GM18861 (cell line): ENCODE data around the gene MRPS5.
"Not testable (repeated sequence)": the region's sequence is repeated elsewhere in the genome, so short reads cannot be mapped to it uniquely, and the experiment has no call there.

Experiments
- ATAC-seq: cut with Tn5 transposase; IDR thresholded peaks from one replicate; pipeline ENCODE4 v1.9.1; 2021; ENCODE audit not compliant: unreplicated experiment

MRPS5 gene

DNA sequence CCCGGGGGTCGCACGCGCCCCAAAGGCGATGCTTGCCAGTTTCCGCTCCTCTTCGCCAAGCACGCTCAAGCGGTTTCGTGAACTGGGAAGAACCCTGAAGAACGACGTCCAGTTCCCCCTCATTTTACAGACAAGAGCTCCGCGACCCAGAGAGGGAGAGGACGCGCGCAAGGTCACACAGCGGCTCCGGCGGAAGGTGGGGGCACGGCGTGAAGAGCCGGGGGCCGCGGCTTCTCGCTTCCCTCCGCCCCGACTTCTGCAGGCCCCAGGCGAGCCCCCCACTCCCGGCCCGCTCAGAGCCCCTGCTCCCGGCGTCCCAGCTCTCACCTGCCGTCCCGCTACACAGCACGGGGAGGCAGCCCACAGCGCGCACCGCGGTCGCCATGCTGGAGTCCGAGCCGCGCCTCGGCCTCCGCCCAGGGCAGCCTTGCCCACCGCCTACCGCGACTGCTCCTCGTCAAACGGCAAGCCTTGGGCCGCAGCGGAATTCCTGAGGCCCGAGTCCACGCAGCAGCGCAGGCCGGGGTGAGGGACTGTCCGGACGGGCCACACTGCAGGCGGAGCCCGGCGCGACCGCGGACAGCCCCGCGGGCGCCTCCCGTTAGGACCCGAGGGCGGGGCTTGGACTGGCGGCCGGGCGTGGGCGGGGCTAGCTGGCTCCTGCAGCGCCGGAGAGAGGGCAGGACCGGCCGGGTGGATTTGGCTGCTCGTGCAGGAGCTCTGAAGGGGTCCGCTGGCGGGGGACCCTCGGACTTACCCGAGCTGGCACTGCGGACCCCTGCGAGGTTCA lies at the start of gene MRPS5:
TSS of gene MRPS5 (minus strand) at position 402 of the 790 bp plus-strand sequence. CDS start at position 385, 17 bp downstream.
- peak; percentile 91 for ATAC-seq

DNA sequence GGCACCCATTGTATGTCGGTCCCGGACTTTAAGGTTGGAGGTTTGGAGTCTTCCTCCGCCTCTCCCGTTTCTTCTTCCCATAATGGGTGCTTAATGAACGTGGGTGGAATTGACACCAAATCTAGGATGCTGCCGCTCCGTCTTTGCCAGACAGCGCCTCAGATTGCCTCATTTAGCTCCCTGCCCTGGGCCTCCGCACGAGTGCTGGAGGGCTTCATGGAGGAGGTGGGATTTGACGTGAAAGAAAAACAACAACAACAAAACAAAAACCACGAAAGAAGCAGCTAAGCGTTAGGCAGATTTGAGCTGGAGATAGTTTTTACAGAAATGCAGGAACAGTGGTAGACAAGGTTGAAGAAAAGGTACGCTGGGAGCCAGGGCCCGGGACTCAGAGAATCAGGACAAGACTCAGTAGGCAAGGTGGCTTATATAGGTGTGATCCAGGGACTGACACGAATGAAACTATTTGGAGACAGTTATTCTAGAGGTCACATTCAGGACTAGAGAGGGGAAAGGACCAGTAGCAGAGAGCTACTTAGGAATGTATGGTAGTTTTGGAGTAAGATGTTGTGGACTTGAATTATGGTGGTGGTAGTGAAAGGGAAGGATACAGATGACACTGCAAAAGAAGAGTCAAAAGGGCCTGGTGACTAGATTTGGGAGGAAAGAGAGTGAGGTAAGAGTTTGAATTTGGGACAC lies 44.6 kb upstream of the MRPS5 start:
- no peak for ATAC-seq

DNA sequence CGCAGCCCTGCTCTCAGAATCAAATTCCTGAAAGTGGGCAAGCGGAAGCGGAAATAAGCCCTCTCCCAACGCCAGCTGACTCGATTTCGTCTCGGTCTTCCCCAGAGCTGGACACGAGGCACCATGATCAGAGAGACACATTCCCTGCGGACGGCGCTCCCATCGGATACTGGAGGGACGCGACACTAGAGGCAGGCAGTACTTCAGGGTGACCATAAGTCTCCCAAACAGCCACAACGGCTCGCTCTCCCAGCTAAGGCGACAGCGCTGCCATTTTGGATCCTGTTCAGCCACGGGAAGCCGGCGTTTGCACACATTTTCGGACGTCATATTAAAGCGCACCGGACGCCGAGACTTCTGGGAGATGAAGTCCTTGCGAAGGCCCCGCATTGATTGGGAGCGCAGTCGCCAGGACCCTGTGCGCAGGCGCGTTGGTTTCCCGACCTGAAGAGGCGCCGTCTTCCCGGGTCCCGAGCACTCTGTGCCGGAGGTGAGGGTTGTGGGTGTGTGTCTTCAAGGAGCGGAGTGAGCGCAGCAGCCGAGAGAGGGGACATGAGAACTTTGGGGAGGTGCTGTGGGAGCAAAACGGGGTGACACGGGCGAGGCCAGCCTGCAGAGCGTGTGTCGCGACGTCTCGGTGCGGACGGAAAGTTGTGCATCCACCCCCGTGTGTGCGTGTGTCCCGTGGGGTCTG lies 43.9 kb upstream of the MRPS5 start, which contains the start of gene ZNF2:
TSS of gene ZNF2 (plus strand) at position 439 of the 694 bp plus-strand sequence. CDS start 10,418 bp downstream, outside the sequence.
- ATAC-seq = peak; percentile 88

DNA sequence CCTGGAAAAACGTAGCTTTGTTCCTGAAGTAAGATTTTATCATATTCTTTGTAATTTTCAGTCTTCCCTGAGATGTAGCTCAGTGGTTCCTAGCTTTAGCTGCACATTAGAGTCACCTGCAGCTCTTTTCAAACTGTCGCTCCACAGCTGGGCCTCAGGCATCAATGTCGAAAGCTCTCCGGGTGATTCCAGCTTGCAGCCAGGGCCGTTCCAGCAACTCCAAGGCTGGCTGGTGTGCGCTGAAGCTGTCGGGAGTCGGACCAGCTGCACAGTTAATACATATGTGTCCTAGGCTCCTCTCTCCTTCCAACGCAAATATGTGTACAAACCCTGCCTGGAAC lies 43.4 kb upstream of the MRPS5 start:
- no peak for ATAC-seq

DNA sequence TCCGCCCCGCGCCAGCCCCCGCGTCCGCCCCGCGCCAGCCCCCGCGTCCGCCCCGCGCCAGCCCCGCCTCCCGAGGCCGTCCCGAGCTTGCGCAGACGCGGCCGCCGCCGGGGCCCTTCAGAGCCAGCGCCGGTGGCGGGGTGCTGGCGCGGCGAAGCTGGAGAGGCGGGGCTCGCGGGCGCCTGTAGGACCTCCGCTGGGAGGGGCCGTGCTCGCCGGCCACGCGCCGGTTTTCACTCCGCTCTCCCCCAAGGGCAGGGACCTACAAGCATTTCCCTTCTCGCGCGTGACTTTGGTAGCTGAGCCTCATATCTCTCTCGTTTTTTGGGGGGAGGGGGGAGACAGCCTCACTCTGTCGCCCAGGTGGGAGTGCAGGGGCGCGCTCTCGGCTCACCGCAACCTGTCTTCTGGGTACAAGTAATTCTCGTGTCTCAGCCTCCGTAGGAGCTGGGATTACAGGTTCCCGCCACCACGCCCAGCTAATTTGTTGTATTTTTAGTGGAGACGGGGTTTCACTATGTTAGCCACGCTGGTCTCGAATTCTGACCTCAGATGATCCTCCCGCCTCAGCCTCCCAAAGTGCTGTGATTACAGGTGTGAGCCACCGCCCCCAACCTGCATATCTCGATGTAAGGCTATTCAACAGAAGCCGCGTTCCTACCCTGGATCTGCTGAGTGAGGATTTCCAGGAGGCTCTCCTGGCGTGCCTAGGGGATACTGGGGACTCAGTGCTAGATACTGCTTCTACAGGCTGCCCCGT lies 38.3 kb upstream of the MRPS5 start, which contains the start of gene ZNF514:
TSS of gene ZNF514 (minus strand) at position 159 of the 760 bp plus-strand sequence. CDS start 6,595 bp downstream, outside the sequence.
- peak; percentile 84 for ATAC-seq

DNA sequence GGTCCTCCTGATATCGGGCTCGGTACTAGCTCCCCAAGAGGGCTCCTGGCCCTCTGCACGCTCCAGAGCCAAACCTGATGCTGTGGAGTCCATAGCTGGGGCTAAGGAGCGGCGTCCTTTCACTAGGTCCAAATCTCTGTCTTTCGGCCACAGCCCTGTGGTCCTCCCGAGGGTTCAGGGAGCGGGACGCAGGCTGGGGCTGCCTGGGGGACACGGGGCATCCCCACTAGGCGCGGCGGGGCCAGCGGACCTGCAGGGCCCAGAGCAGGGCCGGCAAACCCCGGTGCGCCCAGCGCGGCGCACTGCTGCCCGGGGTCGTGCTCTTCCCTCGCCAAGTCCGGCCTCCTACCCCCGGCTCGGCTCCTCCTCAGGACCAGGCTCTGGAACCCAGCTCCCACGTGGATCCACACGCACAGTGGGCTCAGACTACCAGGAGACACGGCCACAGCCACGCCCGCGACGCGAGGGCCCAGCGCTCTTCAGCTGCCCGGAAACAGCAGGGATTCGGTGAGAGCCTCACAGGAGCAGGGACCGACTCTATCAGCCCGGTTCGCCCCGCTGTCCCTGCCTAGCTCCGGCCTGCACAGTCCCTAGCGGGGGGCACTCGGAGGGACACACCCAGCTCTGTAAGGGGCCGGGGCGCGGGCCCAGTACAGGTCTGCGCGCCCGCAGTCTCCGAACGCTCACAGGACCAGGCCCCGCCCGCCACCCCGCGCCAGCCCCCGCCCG lies 37.4 kb upstream of the MRPS5 start:
- ATAC-seq = peak; percentile 6

DNA sequence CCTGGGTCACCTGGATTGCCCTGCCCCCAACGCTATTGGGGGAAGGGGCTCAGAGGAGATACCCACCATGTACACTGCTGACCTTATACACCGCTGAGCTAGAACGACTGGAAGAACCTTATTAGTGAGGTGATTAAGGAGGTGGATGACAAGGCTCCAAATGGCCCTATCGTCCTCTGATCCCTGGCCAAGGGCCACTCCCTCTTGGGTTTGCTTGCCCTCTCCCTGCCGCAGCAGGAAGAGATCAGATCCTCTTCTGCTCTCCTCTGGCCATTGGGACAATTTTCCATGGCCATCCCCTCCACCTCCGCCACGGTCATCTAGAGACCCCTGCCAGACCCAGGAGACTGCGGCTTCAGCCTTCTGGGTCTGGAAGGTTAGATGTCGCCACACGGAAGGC lies 36.8 kb upstream of the MRPS5 start:
- no peak for ATAC-seq

DNA sequence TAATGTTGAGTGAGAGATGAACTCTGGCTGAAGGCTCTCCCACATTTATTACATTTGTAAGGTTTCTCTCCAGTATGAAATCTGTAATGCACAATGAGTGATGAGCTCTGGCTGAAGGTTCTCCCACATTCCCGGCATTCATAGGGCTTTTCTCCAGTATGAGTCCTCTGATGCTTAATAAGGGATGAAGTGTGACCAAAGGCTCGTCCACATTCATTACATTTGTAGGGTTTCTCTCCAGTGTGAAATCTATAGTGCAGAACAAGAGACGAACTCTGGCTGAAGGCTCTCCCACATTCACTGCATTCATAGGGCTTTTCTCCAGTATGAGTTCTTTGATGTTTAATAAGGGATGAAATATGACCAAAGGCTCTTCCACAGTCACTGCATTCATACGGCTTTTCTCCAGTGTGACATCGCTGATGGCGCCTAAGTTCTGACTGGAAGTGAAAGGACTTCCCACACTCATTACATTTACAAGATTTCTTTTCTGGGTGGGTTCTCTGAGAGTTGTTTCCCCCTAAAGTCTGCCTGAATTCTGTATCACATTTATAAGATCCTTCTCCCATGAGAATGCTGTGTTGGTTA lies 27.9 kb upstream of the MRPS5 start:
- no peak for ATAC-seq

DNA sequence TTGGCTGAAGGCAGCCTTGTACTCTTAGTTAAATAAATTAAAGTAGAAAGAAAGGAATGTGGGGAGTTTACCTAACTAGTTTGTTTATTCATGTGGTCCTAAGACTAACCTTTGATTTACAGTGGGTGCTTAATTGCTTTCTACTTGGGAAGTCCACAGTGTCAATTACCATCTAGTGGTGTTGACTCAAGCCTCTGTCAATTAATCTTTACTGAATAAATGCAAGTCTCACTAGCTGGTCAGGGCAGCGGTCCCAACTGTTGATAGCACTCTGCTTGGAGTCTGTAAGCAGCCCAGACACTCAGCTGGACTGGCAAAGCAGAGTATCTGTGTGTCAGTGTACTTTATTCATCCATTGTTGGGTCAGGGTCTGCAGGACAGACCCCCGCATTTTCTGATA lies 22.2 kb upstream of the MRPS5 start:
- no peak for ATAC-seq

DNA sequence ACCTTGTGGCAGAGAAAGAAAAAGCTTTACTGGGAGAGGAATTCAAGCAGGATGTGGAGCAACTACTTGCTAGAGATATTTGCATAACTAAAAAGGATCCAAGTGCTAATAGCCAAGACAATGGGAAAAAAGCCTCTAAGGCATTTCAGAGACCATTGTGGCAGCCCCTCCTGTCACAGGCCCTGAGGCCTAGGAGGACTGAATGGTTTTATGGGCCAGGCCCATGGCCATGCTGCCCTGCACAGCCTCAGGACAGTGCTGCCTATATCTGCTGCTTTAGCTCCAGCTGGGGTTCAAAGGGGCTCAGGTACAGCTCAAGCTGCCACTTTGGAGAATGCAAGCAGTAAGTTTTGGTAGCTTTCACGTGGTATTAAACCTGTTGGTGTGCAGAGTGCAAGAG lies 17.1 kb upstream of the MRPS5 start:
- no peak for ATAC-seq

DNA sequence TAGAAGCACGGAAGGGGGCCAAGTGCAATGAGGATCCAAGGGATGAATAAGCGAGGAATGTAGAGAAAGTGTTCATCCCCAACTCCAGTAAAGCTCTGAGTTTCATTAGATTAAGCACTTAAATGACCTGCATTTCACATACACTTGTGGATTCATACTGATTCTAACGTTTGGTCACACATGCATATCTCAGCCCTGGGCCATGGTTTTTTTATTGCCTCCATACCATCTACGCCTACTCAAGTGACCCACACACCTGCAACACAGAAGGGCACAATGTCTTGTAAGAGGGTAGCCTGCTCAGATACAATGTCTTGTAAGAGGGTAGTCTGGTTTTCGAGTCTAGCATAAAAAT lies 566 bp upstream of the MRPS5 start:
- no peak for ATAC-seq

DNA sequence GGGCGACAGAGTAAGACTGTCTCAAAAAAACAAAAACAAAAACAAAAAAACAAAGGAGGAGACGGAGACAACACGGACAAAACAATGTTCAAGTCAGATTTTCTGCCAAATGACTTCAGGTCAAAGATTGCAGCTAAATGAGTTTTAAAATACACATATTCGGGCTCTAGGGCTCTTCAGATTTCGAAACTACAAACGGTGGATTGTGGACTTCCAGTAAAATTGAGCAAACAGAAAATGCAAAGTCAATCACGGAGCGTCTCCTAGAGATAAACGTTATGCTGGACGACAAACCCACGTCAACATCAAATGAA lies 558 bp downstream of the MRPS5 start:
- no peak for ATAC-seq

DNA sequence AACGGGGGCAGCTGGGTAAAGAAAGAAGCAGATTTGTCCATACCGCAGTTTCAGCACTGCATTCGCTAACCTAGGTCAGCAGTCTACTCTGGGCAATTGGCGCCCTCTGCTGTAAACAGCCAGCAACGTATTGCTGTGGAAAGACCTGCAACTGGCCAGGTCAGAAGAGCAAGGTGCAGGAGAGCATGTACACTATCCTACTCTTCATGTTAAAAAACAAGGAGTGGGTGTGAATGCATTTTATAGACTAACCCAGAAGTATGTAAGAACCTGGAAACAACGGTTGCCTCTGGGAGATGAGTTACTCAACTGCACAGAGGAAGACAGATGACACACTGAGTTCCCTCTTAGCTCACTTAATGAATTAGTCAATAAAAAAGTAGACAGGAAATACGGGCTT lies 6.2 kb downstream of the MRPS5 start:
- peak; percentile 97 for ATAC-seq

DNA sequence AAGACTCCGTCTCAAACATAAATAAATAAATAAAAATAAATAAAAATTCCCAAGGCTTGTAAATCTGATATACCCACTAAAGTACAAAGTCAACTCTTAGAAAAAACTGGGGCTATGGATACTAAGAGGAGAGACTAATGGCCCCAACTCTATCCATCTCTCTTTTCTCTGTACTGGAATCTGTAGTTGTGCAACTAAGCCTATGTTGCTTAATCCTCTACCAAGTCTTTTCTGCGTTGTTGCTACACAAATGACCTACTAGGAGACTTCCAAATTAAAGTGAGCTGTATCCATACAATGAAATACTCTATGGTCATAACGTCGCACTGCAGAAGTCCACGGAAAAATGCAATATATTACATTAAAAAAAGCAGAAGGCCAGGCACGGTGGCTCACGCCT lies 8.1 kb downstream of the MRPS5 start:
- ATAC-seq = no peak

DNA sequence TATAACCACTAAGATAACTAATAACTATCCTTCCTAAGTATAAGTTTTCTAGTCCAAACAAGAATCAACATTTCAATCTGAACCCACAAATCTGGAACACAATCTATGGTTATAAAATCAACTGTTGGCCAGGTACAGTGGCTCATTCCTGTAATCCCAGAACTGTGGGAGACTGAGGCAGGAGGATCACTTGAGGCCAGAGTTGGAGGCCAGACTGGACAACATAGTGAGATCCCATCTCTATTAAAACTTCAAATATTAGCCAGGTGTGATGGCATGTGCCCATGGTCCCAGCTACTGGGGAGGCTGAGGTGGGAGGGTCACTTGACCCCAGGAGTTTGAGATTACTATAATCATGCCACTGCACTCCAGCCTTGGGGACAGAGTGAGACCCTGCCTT lies 11.2 kb downstream of the MRPS5 start:
- ATAC-seq = no peak

DNA sequence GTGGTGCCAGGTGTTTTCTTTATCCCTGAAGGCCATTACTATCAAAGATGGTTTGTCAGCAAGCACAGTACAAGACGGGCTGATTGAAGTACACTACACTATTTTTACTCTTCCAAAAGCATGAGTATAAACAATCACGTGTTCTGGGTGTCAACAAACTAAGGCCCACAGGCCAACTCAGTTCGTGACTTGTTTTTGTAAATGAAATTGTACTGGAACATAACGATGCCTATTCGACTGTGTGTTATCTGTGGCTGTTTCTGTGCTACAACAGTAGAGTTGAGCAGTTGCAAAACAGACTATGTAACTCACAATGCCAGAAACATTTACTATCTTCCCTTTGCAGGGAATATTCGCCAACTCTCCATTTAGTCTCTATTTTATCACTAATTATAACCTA lies 12.3 kb downstream of the MRPS5 start:
- ATAC-seq = no peak

DNA sequence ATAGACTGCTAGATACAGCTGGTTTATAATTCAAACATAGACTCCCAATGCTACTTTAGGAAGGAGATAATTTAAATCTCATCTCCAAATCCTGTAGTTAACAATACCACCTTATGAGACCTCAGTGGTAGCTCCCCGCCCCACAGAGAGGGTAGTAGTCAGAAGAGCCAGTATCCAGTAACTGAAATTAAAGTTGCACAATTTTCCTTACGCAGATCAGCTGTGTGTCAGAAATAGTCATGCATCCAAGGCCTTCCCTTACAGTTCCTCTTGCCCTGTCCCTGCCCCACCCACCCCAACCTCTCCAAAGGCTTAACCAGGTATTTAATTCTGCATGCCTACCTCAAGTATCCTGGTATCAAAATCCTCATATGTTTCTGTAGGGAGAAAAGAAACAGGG lies 15.5 kb downstream of the MRPS5 start:
- ATAC-seq = no peak

DNA sequence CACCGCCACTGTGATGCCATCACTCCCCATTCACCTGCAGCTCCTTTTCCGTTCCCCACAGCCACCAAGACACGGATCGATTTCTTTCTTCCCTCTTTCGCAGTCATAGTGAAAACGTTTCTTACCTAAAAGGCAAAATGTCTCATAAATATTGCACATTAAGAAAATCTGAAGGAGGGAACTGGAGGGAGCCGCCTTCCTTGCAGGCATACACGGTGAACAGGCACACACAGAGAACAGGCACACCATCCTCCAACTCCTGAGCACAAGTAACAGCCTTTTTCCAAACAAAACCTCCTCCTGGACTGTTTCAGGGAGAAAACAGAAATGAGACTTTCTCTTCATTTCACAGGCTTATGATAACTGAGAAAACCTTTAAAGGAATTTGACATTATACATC lies 17.0 kb downstream of the MRPS5 start:
- no peak for ATAC-seq

DNA sequence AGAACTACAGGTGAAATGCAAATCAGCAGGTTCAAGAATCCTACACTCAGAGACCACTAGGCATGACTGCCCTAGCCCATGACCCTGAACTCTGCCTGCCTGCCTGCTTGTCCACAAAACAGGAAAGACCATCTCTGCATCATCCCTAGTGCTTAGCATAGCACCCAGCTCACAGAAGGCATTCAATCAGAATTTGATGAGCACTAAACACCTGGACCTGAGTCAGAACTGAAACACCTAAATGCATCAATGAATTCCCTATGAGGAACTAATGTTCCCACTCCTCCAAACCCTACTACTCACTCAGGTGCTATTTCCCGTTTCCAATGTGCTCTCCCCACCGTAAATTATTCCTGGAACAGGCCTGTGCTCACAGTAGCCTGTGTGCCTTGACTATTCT lies 21.7 kb downstream of the MRPS5 start:
- ATAC-seq = no peak

DNA sequence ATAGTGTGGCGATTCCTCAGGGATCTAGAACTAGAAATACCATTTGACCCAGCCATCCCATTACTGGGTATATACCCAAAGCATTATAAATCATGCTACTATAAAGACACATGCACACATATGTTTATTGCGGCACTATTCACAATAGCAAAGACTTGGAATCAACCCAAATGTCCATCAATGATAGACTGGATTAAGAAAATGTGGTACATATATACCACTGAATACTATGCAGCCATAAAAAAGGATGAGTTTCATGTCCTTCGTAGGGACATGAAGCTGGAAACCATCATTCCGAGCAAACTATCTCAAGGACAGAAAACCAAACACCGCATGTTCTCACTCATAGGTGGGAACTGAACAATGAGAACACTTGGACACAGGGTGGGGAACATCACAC lies 23.3 kb downstream of the MRPS5 start:
- ATAC-seq = not testable (repeated sequence)
